Testis (tissue), 2 donors: ENCODE data around the gene IRAK1.

Experiments
- CTCF ChIP-seq, 3 experiments: fragments of 450-650 bp in 2 of 3; fragments of 200-600 bp in 1 of 3; sonication (generic) in 1 of 3; IDR thresholded peaks; one replicate each; pipeline ENCODE4 v1.5.1; 2016 to 2019; ENCODE audit warnings: antibody characterized with exemption in 3 of 3, mild to moderate bottlenecking in 2 of 3, moderate library complexity in 1 of 3
- POLR2A ChIP-seq: fragments of 450-650 bp; IDR thresholded peaks from one replicate; pipeline ENCODE4 v1.6.1; 2017; ENCODE audit warnings: antibody characterized with exemption, mild to moderate bottlenecking, moderate library complexity

DNA sequence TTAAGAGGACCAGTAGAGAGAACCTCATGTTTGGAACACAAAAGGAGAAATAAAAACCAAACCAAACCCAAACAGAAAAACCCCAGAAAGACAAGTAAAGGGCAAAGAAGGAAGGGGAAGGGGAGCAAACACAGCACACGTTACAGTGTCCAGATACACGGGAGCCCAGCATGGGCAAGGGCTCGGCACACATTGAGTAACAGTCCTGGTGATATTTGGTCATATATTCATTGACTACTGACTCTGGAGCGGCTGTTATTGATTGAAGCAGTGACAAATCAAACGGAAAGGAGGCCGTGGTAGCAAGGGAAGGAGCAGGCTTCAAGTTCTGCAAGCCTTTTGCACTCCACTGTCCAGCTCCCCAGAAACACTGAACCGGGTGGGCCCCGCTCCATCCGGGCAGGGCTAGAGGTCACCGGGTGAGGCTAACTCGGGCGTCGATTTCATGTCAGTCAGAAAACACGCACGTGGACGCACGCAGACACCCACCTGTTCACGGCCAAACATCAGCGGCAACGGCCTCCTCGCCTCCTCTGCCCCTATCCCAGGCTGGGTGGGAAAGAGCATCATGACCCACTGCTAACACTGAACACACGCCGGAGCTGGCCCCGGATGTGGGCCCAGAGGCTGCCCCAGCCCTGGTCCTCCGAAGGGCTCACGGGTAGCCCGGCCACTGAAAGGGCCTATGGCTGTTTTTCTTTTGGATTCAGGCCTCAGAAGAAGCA is 3.7 kb upstream of the IRAK1 start:
- TF ChIP-seq POLR2A (no peak), CTCF (IDR thresholded peaks at IDR 0.05) (no peak)
